NCI-H1048 (cell line): ENCODE results near the gene HLCS.

ENCODE experiments used
- DNase-seq: peaks from one replicate; lab custom pipeline; 2025; lab: John Stamatoyannopoulos, UW

HLCS gene

DNA sequence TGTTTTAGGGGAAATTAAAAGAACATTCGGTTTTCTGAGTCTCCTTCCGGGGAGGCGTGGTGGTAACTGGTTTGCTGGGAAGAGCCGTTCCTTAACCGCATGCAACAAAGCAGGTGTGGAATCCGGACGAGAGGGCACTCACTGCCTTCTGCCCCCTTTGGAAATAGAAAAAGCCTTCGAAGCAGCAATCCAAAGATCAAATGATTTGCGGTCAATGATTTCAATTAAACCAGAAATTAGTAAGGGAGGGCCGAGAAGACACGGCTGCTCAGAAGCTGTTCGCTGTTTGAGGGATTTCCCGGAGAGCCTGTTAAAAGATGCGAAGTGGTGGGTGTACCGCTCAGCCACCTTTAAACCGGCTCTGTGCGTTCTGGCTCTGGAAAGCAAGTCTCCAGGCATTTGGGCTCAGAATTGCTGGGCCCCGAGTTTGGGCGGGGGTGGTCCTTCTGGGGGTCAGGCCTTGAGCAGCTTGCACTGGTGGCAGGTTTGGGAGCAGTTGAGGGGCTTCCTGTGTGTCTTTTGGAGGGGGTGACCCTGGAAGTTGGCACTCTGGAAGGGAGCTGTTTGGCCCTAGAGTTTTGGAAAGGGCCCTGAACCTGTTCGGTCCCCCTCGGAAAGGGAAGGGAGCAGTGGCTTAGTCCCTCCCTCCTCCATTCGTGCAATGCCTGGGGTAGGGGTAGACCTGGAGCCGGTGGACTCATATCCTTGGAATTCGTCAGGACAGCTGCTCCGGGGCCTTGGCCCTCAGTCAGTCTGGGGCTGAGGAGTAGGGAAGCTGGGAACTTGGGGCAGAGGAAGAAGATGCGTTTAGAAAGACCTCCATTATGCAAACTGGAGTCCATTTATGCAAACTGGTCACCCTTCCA, 264.5 kb downstream of the HLCS start:
- DNase-seq = no peak

- no peak for DNase-seq
These were observed 265.3 kb downstream of the HLCS start for GRCh38 chr21:36700971-36701755.
